ENCODE measurements around the gene AMOTL1. TPM values are rescaled to one million over a fixed set of nuclear protein-coding genes. Genes with fewer than 3 reads are reported as not detected.

AMOTL1 gene
- total and polyA plus RNA-seq, 2 of the 8 experiments (the other 6 are each of a cell fraction or from before 2014, with no cell fraction given), result 9.0 to 27.6 TPM

GRCh38 chr11:94925422-94926270 lies 157.5 kb downstream of the AMOTL1 start:
- Histone ChIP-seq H2AK5ac (ENCODE audit: low read depth, low read length) (no peak overlapping the region), H2BK12ac (ENCODE audit: low read depth, low read length) (no peak overlapping the region), H3K9ac (replicated peaks in 1 of 4; ENCODE audit: extremely low read depth in 1 of 4, low read depth in 3 of 4, low read length in 3 of 4) (no peak overlapping the region), H3K23ac (ENCODE audit: insufficient read length) (no peak overlapping the region), H3K14ac (ENCODE audit: insufficient read length) (no peak overlapping the region), H3K4me2 (ENCODE audit: insufficient read depth in 1 of 2, low read depth in 2 of 2, low read length in 2 of 2) (no peak overlapping the region), H3K4ac (replicated peaks; ENCODE audit: insufficient read length, low read depth, low read length) (no peak overlapping the region), H3K18ac (ENCODE audit: extremely low read depth, low read length) (no peak overlapping the region), H3K27me3 (replicated peaks in 1 of 4; ENCODE audit: control insufficient read depth in 3 of 4, extremely low read depth in 1 of 4, insufficient read depth in 3 of 4, low read length in 3 of 4) (no peaks in the 10 kb centered on the region), H4K20me1 (replicated peaks in 1 of 2; ENCODE audit: control insufficient read depth in 1 of 2, insufficient read depth in 2 of 2, low read length in 2 of 2) (no peaks in the 10 kb centered on the region), H4K91ac (replicated peaks; ENCODE audit: insufficient read length, low read length) (no peak overlapping the region), H3K4me1 (replicated peaks in 1 of 4; ENCODE audit: control insufficient read depth in 3 of 4, insufficient read depth in 4 of 4, low read length in 3 of 4) (no peaks in the 10 kb centered on the region), H2BK5ac (ENCODE audit: low read depth, low read length) (no peak overlapping the region), H2BK20ac (ENCODE audit: low read length) (no peak overlapping the region), H3K79me2 (ENCODE audit: control insufficient read depth in 1 of 2, insufficient read depth in 2 of 2, low read length in 2 of 2) (no peaks in the 10 kb centered on the region), H3K23me2 (ENCODE audit: low read depth, low read length) (no peaks in the 10 kb centered on the region), H3K56ac (replicated peaks; ENCODE audit: insufficient read length, low read depth, low read length) (no peak overlapping the region), H3K9me3 (ENCODE audit: insufficient read depth in 2 of 2, low read depth in 1 of 2, low read length in 1 of 2) (no peaks in the 10 kb centered on the region), H2BK15ac (ENCODE audit: low read length) (no peak overlapping the region), H4K8ac (ENCODE audit: extremely low read depth, insufficient read depth, low read length) (no peak overlapping the region), H3K79me1 (ENCODE audit: low read depth, low read length) (no peaks in the 10 kb centered on the region), H3K4me3 (ENCODE audit: extremely low read depth in 1 of 4, insufficient read depth in 2 of 4, low read depth in 3 of 4, low read length in 4 of 4) (no peak overlapping the region), H2AFZ (ENCODE audit: low read length) (no peak overlapping the region), H3K27ac (ENCODE audit: low read depth, low read length) (no peak overlapping the region), H2BK120ac (replicated peaks; ENCODE audit: low read depth, low read length) (no peak overlapping the region), H4K5ac (ENCODE audit: insufficient read length, low read depth, low read length) (no peak overlapping the region), H3K36me3 (ENCODE audit: control insufficient read depth in 2 of 4, insufficient read depth in 4 of 4, low read length in 3 of 4) (no peaks in the 10 kb centered on the region)
- FAIRE-seq (no peak), DNase-seq (ENCODE audit: low read depth in 1 of 2, low spot score in 2 of 2) (no peak)
- ChIA-PET POLR2A (ENCODE audit: partially characterized antibody) (interaction anchor here (1.6 kb wide), 1 partner anchor 13 kb away, joined by 6 read pairs; no protein-coding TSS in a partner anchor), CTCF (ENCODE audit: partially characterized antibody) (interaction anchor here (0.8 to 1.4 kb wide), 3 partner anchors 34 to 226 kb away, joined by 3 to 4 read pairs (median 3); partner anchors contain the start of genes CWC15 and KDM4D)
- 79% methylated on average over 7 of the region's 7 CpGs; no CpG with 5 or more reads in 1 of the 2 experiments for WGBS, 2 experiments (ENCODE audit: extremely low coverage in 1 of 2, insufficient coverage in 1 of 2, insufficient read length in 1 of 2, insufficient replicate concordance in 2 of 2, low coverage in 1 of 2, low lambda C conversion rate in 2 of 2, missing lambda C conversion rate in 1 of 2)
- no peak for TF ChIP-seq KDM4A (IDR thresholded peaks at IDR 0.05; ENCODE audit: low read depth, low read length, severe bottlenecking)
- TF ChIP-seq EZH2 (IDR thresholded peaks at IDR 0.05; ENCODE audit: low read depth, low read length, severe bottlenecking), result no peak
- no peak for TF ChIP-seq SUZ12 (IDR thresholded peaks at IDR 0.05; ENCODE audit: low read length)
- no peak for TF ChIP-seq HDAC6 (IDR thresholded peaks at IDR 0.05; ENCODE audit: low read depth, low read length)
